OCI-LY7 (cell line): ENCODE data around the gene FHOD3. TPM values are rescaled to one million over a fixed set of nuclear protein-coding genes. Genes with fewer than 3 reads are reported as not detected.
"Not testable (repeated sequence)": the region's sequence is repeated elsewhere in the genome, so short reads cannot be mapped to it uniquely, and the experiment has no call there.

Source experiments
- BruUV-seq: library from RNA; stranded (reverse); fragments of 400-500 nt; replicated peaks from 2 replicates; lab custom pipeline; 2021; lab: Mats Ljungman, UMichigan
- CTCF ChIA-PET: fragments of 300-600 bp; sonication (Branson Sonifier 250); formaldehyde crosslinking; loops from one replicate; lab custom pipeline; 2022; ENCODE audit warnings: antibody characterized with exemption; ENCODE audit not compliant: unreplicated experiment; lab: Charles Lee
- POLR2A ChIA-PET: fragments of 300-600 bp; sonication (Branson Sonifier 250); formaldehyde crosslinking; loops from one replicate; lab custom pipeline; 2022; ENCODE audit warnings: antibody characterized with exemption; lab: Charles Lee
- DNase-seq: peaks from one replicate; pipeline ENCODE4 v3.0.0-alpha.2; 2015; ENCODE audit warnings: low spot score
- H2AFZ ChIP-seq: fragments of 200-600 bp; sonication (generic), shearing (Covaris generic); 2 replicates; pipeline ENCODE4 v1.6.1; 2014; ENCODE audit warnings: mild to moderate bottlenecking, antibody characterized with exemption, low read length, moderate library complexity
- H3K27ac ChIP-seq: fragments of 200-600 bp; sonication (generic); 2 replicates; pipeline ENCODE4 v1.5.1; 2014; ENCODE audit warnings: mixed run types, low read depth, mild to moderate bottlenecking, moderate library complexity, low read length, inconsistent platforms; ENCODE audit not compliant: poor library complexity, severe bottlenecking
- H3K36me3 ChIP-seq: fragments of 200-600 bp; sonication (generic); 2 replicates; pipeline ENCODE4 v1.6.1; 2014; ENCODE audit warnings: mild to moderate bottlenecking, antibody characterized with exemption, low read length, moderate library complexity, mixed read lengths; ENCODE audit not compliant: insufficient read depth
- H3K4me1 ChIP-seq: fragments of 200-600 bp; sonication (generic); 2 replicates; pipeline ENCODE4 v1.5.1; 2014; ENCODE audit warnings: mild to moderate bottlenecking, low read length; ENCODE audit not compliant: insufficient read depth, poor library complexity, severe bottlenecking
- H3K4me2 ChIP-seq: fragments of 200-600 bp; sonication (generic); 2 replicates; pipeline ENCODE4 v1.6.1; 2014; ENCODE audit warnings: mild to moderate bottlenecking, low read length
- H3K4me3 ChIP-seq: fragments of 200-600 bp; sonication (generic); 2 replicates; pipeline ENCODE4 v1.5.1; 2014; ENCODE audit warnings: mild to moderate bottlenecking, low read depth, low read length; ENCODE audit not compliant: poor library complexity, severe bottlenecking
- H3K79me2 ChIP-seq: fragments of 200-600 bp; sonication (generic); 2 replicates; pipeline ENCODE4 v1.6.1; 2016; ENCODE audit warnings: low read depth, mild to moderate bottlenecking, low read length, moderate library complexity, mixed read lengths; ENCODE audit not compliant: insufficient read depth
- H3K9me2 ChIP-seq: fragments of 200-600 bp; sonication (generic); 2 replicates; pipeline ENCODE4 v1.6.1; 2016; ENCODE audit warnings: mild to moderate bottlenecking, low read length, mixed read lengths; ENCODE audit not compliant: insufficient read depth
- H3K9me3 ChIP-seq: fragments of 200-600 bp; sonication (generic); 2 replicates; pipeline ENCODE4 v1.6.1; 2014; ENCODE audit warnings: mild to moderate bottlenecking, mixed run types, low read length, mixed read lengths
- H4K20me1 ChIP-seq: fragments of 200-600 bp; sonication (generic); 2 replicates; pipeline ENCODE4 v1.6.1; 2014; ENCODE audit warnings: mild to moderate bottlenecking, antibody characterized with exemption, low read length, moderate library complexity, mixed read lengths; ENCODE audit not compliant: insufficient read depth
- EZH2phosphoT487 ChIP-seq: fragments of 200-600 bp; sonication (generic); IDR thresholded peaks from 2 replicates; pipeline ENCODE4 v1.6.1; 2018; ENCODE audit warnings: low read depth, borderline replicate concordance, mild to moderate bottlenecking, mixed run types, antibody characterized with exemption, low read length, moderate library complexity, mixed read lengths
- intact Hi-C: fragments of 100-400 bp; cut with micrococcal nuclease; formaldehyde crosslinking; loops from one replicate; pipeline ENCODE4 v1.10.0; 2022; ENCODE audit not compliant: unreplicated experiment
- total RNA-seq, 2 experiments: library from RNA; depleted of rRNA in 1 of 2; stranded (reverse); fragments of >200 nt in 1 of 2; shearing (Covaris generic) in 1 of 2; gene quantifications; 2 replicates each; pipeline ENCODE4 v1.2.3, GENCODE V29; 2014 to 2022
- TF ChIP-seq, protein P1 (sequence below): fragments of 200-600 bp; sonication (generic); conservative IDR thresholded peaks from 2 replicates; pipeline ENCODE4 v1.5.1; 2014; ENCODE audit warnings: mild to moderate bottlenecking, antibody characterized with exemption, low read length, moderate library complexity, mixed read lengths

FHOD3 gene
- total RNA-seq, 2 experiments from 2014 or later: 0.06 to 2.4 TPM

DNA sequence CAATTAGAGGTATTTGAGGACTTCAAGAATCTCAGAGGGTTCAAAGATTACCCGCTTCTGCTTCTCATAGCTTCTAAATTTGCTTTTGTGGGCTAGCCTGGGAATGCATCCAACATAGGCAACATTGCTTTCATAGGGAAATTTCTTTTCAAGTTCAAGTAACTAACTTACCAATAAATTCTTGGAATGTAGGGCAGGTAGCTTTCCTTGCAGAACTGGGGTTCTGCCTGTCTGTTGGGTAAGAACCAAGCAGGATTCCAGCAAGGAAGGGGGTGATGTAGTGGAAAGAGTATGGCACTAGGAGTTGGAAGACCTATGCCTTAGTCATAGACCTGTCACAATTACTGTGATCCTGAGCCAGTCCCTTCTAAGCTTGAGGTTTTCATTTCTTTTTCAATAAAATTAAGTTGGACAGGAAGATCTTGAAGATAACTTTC is 164.1 kb downstream of the FHOD3 start:
- no peaks in the 10 kb centered on the region for H4K20me1 ChIP-seq
- POLR2A ChIA-PET: interaction anchor here (0.9 kb wide), 1 partner anchor 380 kb away, joined by 4 read pairs; no protein-coding TSS in a partner anchor
- no peaks in the 10 kb centered on the region for H3K79me2 ChIP-seq
- H3K9me3 ChIP-seq: no peaks in the 10 kb centered on the region
- intact Hi-C loops: no loop called here
- no peaks in the 10 kb centered on the region for H3K36me3 ChIP-seq
- CTCF ChIA-PET: no interaction called here
- no peaks in the 10 kb centered on the region for H3K9me2 ChIP-seq
- no TSS peak for BruUV-seq
- H3K4me3 ChIP-seq: no peak overlapping the region
- H3K27ac ChIP-seq: no peak overlapping the region
- H2AFZ ChIP-seq: no peak overlapping the region
- no peak overlapping the region for H3K4me2 ChIP-seq
- DNase-seq: no peak
- H3K4me1 ChIP-seq: no peaks in the 10 kb centered on the region
- TF ChIP-seq EZH2phosphoT487: no peak
- TF ChIP-seq, protein P1, sequence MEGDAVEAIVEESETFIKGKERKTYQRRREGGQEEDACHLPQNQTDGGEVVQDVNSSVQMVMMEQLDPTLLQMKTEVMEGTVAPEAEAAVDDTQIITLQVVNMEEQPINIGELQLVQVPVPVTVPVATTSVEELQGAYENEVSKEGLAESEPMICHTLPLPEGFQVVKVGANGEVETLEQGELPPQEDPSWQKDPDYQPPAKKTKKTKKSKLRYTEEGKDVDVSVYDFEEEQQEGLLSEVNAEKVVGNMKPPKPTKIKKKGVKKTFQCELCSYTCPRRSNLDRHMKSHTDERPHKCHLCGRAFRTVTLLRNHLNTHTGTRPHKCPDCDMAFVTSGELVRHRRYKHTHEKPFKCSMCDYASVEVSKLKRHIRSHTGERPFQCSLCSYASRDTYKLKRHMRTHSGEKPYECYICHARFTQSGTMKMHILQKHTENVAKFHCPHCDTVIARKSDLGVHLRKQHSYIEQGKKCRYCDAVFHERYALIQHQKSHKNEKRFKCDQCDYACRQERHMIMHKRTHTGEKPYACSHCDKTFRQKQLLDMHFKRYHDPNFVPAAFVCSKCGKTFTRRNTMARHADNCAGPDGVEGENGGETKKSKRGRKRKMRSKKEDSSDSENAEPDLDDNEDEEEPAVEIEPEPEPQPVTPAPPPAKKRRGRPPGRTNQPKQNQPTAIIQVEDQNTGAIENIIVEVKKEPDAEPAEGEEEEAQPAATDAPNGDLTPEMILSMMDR: no peak

DNA sequence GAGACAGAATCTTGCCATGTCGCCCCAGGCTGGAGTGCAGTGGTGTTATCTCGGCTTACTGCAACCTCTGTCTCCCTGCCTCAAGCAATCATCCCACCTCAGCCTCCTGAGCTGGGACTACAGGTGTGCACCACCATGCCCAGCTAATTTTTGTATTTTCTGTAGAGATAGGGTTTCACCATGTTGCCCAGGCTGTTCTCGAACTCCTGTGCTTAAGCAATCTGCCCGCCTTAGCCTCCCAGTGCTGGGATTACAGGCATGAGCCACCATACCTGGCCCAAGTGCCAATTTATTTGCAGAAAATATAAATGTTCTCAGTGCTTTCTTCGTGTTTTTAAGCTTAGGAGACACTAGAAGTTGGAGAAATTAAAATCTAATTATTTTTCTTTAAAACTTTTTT is 166.0 kb downstream of the FHOD3 start:
- H3K36me3 ChIP-seq, H3K27ac ChIP-seq, DNase-seq, H3K9me2 ChIP-seq, H4K20me1 ChIP-seq, CTCF ChIA-PET, H3K4me1 ChIP-seq, H3K79me2 ChIP-seq, H3K4me3 ChIP-seq, BruUV-seq, H3K4me2 ChIP-seq, H3K9me3 ChIP-seq, intact Hi-C loops, H2AFZ ChIP-seq, POLR2A ChIA-PET: not testable (repeated sequence)

DNA sequence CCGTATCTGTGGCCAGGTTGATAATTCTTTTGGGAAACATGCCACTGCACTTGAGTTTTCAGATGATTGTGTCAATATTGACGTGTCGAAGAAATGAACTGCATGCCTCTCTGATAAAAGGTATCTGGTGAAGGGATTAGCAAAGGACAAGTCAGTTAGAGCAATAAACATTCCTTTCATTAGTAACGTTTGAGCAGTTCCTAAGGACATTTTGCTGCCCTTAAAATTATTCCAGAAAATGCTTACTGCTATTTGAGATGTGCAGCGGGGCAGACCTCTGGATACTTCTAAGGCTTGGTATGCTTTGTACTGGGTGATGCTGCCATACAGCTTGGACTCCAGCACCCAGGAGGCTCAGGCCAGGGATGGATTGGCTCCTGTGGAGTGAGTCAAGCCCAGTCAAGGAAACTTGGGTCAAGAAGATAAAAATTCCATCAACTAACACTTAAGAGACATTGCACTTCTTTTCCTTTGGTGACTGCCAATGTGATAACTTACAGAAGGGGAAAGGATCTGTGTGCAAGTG is 166.7 kb downstream of the FHOD3 start:
- TF ChIP-seq EZH2phosphoT487: no peak
- TF ChIP-seq, protein P1: no peak
- Histone ChIP-seq H3K27ac (no peak overlapping the region), H3K4me2 (no peak overlapping the region), H2AFZ (no peak overlapping the region), H3K4me3 (no peak overlapping the region), H3K4me1 (no peaks in the 10 kb centered on the region), H3K9me2 (no peaks in the 10 kb centered on the region), H4K20me1 (no peaks in the 10 kb centered on the region), H3K79me2 (no peaks in the 10 kb centered on the region), H3K36me3 (no peaks in the 10 kb centered on the region), H3K9me3 (no peaks in the 10 kb centered on the region)
- DNase-seq: no peak
- CTCF ChIA-PET: no interaction called here
- POLR2A ChIA-PET: no interaction called here
- BruUV-seq: no TSS peak
- intact Hi-C loops: no loop called here
